IPS-NIHi11 (cell line): Measurements from ENCODE around the gene CUX1.
"Not testable (repeated sequence)": the region's sequence is repeated elsewhere in the genome, so short reads cannot be mapped to it uniquely, and the experiment has no call there.

ENCODE experiments used
- DNase-seq: peaks from one replicate; pipeline ENCODE4 v3.0.0; 2012; ENCODE audit warnings: mixed read lengths, low spot score

The CUX1 gene

GRCh38 chr7:102008535-102009262 is 191.3 kb downstream of the CUX1 start:
- no peak for DNase-seq

GRCh38 chr7:102009628-102010027 is 192.2 kb downstream of the CUX1 start:
- DNase-seq = no peak

GRCh38 chr7:102012112-102012830 is 194.8 kb downstream of the CUX1 start:
- not testable (repeated sequence) for DNase-seq

- DNase-seq = no peak
Measured at GRCh38 chr7:102012941-102013461, 195.6 kb downstream of the CUX1 start.

- DNase-seq = no peak
Measured at GRCh38 chr7:102018876-102019275, 201.4 kb downstream of the CUX1 start.

GRCh38 chr7:102019461-102019860 is 202.0 kb downstream of the CUX1 start:
- DNase-seq = no peak

- DNase-seq = no peak
Measured at GRCh38 chr7:102021841-102022618, 204.6 kb downstream of the CUX1 start.

- no peak for DNase-seq
Measured at GRCh38 chr7:102024005-102024768, 206.8 kb downstream of the CUX1 start.

- DNase-seq = no peak
Measured at GRCh38 chr7:102024769-102025391, 207.5 kb downstream of the CUX1 start.

GRCh38 chr7:102025777-102026176 is 208.4 kb downstream of the CUX1 start:
- not testable (repeated sequence) for DNase-seq

GRCh38 chr7:102028206-102028826 is 210.9 kb downstream of the CUX1 start:
- no peak for DNase-seq

GRCh38 chr7:102029616-102030015 is 212.2 kb downstream of the CUX1 start:
- no peak for DNase-seq

GRCh38 chr7:102030696-102031095 is 213.3 kb downstream of the CUX1 start:
- DNase-seq = no peak

- DNase-seq = no peak
Measured at GRCh38 chr7:102036958-102037357, 219.5 kb downstream of the CUX1 start.

- DNase-seq = no peak
Measured at GRCh38 chr7:102039706-102040105, 222.3 kb downstream of the CUX1 start.

GRCh38 chr7:102040569-102040968 is 223.1 kb downstream of the CUX1 start:
- no peak for DNase-seq

- no peak for DNase-seq
Measured at GRCh38 chr7:102042016-102042656, 224.7 kb downstream of the CUX1 start.

GRCh38 chr7:102042796-102043195 is 225.4 kb downstream of the CUX1 start:
- DNase-seq = not testable (repeated sequence)

- no peak for DNase-seq
Measured at GRCh38 chr7:102044641-102044983, 227.2 kb downstream of the CUX1 start.

- no peak for DNase-seq
Measured at GRCh38 chr7:102044984-102045673, 227.7 kb downstream of the CUX1 start.
